AG04449 (cell line): Measurements from ENCODE around the gene KNOP1.

ENCODE experiments used
- CTCF ChIA-PET: fragments of 350-600 bp; formaldehyde crosslinking; extraction: SDS; loops from one replicate; lab custom pipeline; 2021; ENCODE audit warnings: antibody characterized with exemption; lab: Yijun Ruan, JAX
- POLR2A ChIA-PET: fragments of 400-600, 350-600 bp; formaldehyde crosslinking; extraction: SDS; loops from one replicate; lab custom pipeline; 2020; ENCODE audit warnings: antibody characterized with exemption, inconsistent platforms; lab: Yijun Ruan, JAX
- DNase-seq: peaks from one replicate; pipeline ENCODE4 v3.0.0-alpha.2; 2010; ENCODE audit warnings: low read depth, low spot score
- H3K4me3 ChIP-seq: 2 replicates; pipeline ENCODE4 v1.5.1; 2011; ENCODE audit warnings: low read depth, mild to moderate bottlenecking, control low read depth, low read length
- TF ChIP-seq, protein P1 (sequence below): IDR thresholded peaks from one replicate; pipeline ENCODE4 v1.5.1; 2011; ENCODE audit warnings: mild to moderate bottlenecking, moderate library complexity, low read length, control low read depth, inconsistent platforms; ENCODE audit not compliant: insufficient read depth; ENCODE audit errors: missing control alignments

The KNOP1 gene

DNA sequence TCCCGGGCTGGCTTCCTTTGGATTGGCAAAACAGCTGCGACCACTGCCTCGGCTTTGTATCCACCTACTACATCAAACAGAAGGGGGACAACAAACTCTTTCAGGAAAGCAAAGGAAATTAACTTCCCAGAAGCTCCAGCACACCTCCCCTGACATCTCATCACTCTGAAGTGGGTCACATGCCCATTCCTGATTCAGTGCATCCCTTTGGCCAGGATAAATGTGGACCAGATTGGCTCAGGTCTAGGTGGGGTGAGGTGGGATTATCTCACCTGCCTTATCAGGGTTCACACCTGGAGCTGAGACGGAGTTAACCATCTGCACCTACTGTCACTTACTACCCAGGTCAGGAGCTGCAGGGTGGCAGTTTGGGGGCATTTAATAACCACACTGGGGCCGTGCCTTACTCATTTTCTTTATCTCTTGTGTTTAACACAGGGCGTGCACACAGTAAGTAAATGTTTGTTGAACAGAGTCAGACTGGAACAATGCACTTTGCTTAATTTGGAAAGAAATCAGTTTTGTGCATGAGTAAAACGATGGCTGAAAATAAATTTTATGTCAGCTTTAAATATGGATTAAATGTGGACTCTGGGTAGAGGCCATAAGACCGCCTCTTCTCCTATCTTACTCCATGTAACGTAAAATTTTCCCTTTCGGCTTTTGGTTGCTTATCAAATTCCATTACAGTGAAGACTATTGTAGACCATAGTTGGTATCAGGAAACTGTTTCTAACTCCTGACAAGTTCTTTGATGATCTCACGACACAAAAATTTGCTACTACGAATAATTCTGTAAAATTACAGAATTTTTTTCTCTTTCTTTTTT lies 36.0 kb upstream of the KNOP1 start:
- TF ChIP-seq, protein P1, sequence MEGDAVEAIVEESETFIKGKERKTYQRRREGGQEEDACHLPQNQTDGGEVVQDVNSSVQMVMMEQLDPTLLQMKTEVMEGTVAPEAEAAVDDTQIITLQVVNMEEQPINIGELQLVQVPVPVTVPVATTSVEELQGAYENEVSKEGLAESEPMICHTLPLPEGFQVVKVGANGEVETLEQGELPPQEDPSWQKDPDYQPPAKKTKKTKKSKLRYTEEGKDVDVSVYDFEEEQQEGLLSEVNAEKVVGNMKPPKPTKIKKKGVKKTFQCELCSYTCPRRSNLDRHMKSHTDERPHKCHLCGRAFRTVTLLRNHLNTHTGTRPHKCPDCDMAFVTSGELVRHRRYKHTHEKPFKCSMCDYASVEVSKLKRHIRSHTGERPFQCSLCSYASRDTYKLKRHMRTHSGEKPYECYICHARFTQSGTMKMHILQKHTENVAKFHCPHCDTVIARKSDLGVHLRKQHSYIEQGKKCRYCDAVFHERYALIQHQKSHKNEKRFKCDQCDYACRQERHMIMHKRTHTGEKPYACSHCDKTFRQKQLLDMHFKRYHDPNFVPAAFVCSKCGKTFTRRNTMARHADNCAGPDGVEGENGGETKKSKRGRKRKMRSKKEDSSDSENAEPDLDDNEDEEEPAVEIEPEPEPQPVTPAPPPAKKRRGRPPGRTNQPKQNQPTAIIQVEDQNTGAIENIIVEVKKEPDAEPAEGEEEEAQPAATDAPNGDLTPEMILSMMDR = no peak

GRCh38 chr16:19751478-19752385 lies 33.7 kb upstream of the KNOP1 start:
- POLR2A ChIA-PET = no interaction called here
- no peak for DNase-seq
- CTCF ChIA-PET = interaction anchor here (1.2 kb wide), 1 partner anchor 135 kb away, joined by 5 read pairs; no protein-coding TSS in a partner anchor
- TF ChIP-seq, protein P1 = no peak
- no peak overlapping the region for H3K4me3 ChIP-seq

More for the DNA sequence above, 36.0 kb upstream of the KNOP1 start:
- CTCF ChIA-PET = interaction anchor here (0.8 kb wide), 1 partner anchor 132 kb away, joined by 3 read pairs; no protein-coding TSS in a partner anchor
- H3K4me3 ChIP-seq = no peak overlapping the region
- no peak for DNase-seq
- POLR2A ChIA-PET = no interaction called here

- CTCF ChIA-PET = interaction anchor here (1.0 kb wide), 1 partner anchor 77 kb away, joined by 3 read pairs; no protein-coding TSS in a partner anchor
- POLR2A ChIA-PET = interaction anchor here (0.6 kb wide), 2 partner anchors 134 to 149 kb away, joined by 3 to 4 read pairs; no protein-coding TSS in a partner anchor
- TF ChIP-seq, protein P1 = no peak
Measured at GRCh38 chr16:19749571-19750080, 31.6 kb upstream of the KNOP1 start.

GRCh38 chr16:19748389-19749168 lies 30.6 kb upstream of the KNOP1 start:
- DNase-seq = no peak
- no peak overlapping the region for H3K4me3 ChIP-seq
- ChIA-PET POLR2A (no interaction called here), CTCF (interaction anchor here (0.6 to 1.0 kb wide), 2 partner anchors 76 to 138 kb away, joined by 3 read pairs; no protein-coding TSS in a partner anchor)
- TF ChIP-seq, protein P1 = no peak

More at GRCh38 chr16:19749571-19750080, 31.6 kb upstream of the KNOP1 start:
- H3K4me3 ChIP-seq = no peak overlapping the region
- no peak for DNase-seq

GRCh38 chr16:19746561-19746960 lies 28.5 kb upstream of the KNOP1 start:
- DNase-seq = no peak
- POLR2A ChIA-PET = no interaction called here
- CTCF ChIA-PET = no interaction called here

More at GRCh38 chr16:19746561-19746960, 28.5 kb upstream of the KNOP1 start:
- TF ChIP-seq, protein P1 = no peak
- H3K4me3 ChIP-seq = no peak overlapping the region
